ENCODE measurements around the gene HTR6.

DNA sequence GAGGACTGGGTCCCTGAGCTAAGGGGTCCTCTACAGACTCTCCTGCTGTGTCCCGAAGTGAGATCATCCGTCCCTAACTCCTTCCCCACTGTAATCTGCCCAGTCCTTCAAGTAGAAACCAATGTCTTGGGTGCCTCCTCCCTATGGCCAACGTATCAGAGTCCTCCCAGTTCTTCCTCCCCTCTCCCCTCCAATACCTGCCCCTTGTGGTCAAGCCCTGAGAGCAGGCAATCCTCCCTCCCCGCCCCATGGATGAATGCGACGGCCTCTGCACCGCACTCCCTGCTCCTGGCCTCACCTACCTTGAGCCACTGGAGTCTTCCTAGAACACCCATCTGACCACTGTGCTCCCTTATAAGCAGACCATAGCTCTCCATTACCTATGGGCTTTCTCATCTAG, 31.1 kb downstream of the HTR6 start:
- TF ChIP-seq EP300 (conservative IDR thresholded peaks at IDR 0.05; ENCODE audit: poor library complexity, severe bottlenecking) (no peak), TAF1 (IDR thresholded peaks at IDR 0.05; ENCODE audit: low read depth) (no peak), EZH2 (IDR thresholded peaks at IDR 0.05; ENCODE audit: borderline replicate concordance, insufficient read depth, low read length, poor library complexity, severe bottlenecking) (no peak), RAD21 (conservative IDR thresholded peaks at IDR 0.05) (no peak), POLR2AphosphoS5 (IDR thresholded peaks at IDR 0.05) (no peak), SMC3 (conservative IDR thresholded peaks at IDR 0.05; ENCODE audit: poor library complexity) (no peak)
- TF ChIP-seq, protein P1, sequence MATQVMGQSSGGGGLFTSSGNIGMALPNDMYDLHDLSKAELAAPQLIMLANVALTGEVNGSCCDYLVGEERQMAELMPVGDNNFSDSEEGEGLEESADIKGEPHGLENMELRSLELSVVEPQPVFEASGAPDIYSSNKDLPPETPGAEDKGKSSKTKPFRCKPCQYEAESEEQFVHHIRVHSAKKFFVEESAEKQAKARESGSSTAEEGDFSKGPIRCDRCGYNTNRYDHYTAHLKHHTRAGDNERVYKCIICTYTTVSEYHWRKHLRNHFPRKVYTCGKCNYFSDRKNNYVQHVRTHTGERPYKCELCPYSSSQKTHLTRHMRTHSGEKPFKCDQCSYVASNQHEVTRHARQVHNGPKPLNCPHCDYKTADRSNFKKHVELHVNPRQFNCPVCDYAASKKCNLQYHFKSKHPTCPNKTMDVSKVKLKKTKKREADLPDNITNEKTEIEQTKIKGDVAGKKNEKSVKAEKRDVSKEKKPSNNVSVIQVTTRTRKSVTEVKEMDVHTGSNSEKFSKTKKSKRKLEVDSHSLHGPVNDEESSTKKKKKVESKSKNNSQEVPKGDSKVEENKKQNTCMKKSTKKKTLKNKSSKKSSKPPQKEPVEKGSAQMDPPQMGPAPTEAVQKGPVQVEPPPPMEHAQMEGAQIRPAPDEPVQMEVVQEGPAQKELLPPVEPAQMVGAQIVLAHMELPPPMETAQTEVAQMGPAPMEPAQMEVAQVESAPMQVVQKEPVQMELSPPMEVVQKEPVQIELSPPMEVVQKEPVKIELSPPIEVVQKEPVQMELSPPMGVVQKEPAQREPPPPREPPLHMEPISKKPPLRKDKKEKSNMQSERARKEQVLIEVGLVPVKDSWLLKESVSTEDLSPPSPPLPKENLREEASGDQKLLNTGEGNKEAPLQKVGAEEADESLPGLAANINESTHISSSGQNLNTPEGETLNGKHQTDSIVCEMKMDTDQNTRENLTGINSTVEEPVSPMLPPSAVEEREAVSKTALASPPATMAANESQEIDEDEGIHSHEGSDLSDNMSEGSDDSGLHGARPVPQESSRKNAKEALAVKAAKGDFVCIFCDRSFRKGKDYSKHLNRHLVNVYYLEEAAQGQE (IDR thresholded peaks at IDR 0.05; ENCODE audit: borderline replicate concordance) = no peak
- TF ChIP-seq, protein P2, sequence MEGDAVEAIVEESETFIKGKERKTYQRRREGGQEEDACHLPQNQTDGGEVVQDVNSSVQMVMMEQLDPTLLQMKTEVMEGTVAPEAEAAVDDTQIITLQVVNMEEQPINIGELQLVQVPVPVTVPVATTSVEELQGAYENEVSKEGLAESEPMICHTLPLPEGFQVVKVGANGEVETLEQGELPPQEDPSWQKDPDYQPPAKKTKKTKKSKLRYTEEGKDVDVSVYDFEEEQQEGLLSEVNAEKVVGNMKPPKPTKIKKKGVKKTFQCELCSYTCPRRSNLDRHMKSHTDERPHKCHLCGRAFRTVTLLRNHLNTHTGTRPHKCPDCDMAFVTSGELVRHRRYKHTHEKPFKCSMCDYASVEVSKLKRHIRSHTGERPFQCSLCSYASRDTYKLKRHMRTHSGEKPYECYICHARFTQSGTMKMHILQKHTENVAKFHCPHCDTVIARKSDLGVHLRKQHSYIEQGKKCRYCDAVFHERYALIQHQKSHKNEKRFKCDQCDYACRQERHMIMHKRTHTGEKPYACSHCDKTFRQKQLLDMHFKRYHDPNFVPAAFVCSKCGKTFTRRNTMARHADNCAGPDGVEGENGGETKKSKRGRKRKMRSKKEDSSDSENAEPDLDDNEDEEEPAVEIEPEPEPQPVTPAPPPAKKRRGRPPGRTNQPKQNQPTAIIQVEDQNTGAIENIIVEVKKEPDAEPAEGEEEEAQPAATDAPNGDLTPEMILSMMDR (IDR thresholded peaks at IDR 0.05; ENCODE audit: poor library complexity, severe bottlenecking) = no peak

Measured in neural cell (in vitro differentiated cells).